GM12878 (cell line): ENCODE results near the gene AMN1. TPM values are rescaled to one million over a fixed set of nuclear protein-coding genes. Genes with fewer than 3 reads are reported as not detected.

Experiments used
- ATAC-seq: fragments of 200-7000 bp; cut with Tn5 transposase; 3 replicates; pipeline ENCODE4 v1.9.1; 2020; ENCODE audit warnings: mild to moderate bottlenecking, moderate library complexity
- BruUV-seq: library from RNA; stranded (reverse); fragments of 400-500 nt; replicated peaks from 2 replicates; lab custom pipeline; 2021; lab: Mats Ljungman, UMichigan
- CTCF ChIA-PET: fragments of 300-600 bp; sonication (Branson Sonifier 250); formaldehyde crosslinking; extraction: SDS; loops from one replicate; lab custom pipeline; 2021; ENCODE audit warnings: inconsistent platforms; lab: Yijun Ruan, JAX
- POLR2A ChIA-PET: fragments of 350-600 bp; formaldehyde crosslinking; extraction: SDS; loops from one replicate; lab custom pipeline; 2021; ENCODE audit warnings: inconsistent platforms; lab: Charles Lee
- RAD21 ChIA-PET: fragments of 300-600 bp; sonication (Branson Sonifier 250); formaldehyde crosslinking; loops from one replicate; lab custom pipeline; 2023; ENCODE audit warnings: antibody characterized with exemption; ENCODE audit not compliant: unreplicated experiment; lab: Charles Lee
- SMC1A ChIA-PET: fragments of 300-600 bp; sonication (Branson Sonifier 250); formaldehyde crosslinking; loops from one replicate; lab custom pipeline; 2023; ENCODE audit not compliant: unreplicated experiment, uncharacterized antibody; lab: Charles Lee
- DNase-seq: peaks from one replicate; pipeline ENCODE4 v3.0.0-alpha.2; 2011; ENCODE audit warnings: low read depth, low spot score
- FAIRE-seq: peaks from 3 replicates; lab custom pipeline; 2011; peaks lifted over from hg19 to GRCh38; lab: Jason Lieb, UNC
- H2AFZ ChIP-seq: 2 replicates; pipeline ENCODE4 v1.6.0; 2011; ENCODE audit warnings: low read depth, low read length, control low read depth; ENCODE audit not compliant: control insufficient read depth
- H3K27ac ChIP-seq: 2 replicates; pipeline ENCODE4 v1.5.1; 2011; ENCODE audit warnings: control low read depth; ENCODE audit not compliant: control insufficient read depth, insufficient read depth
- H3K27me3 ChIP-seq, 2 experiments: replicated peaks in 1 of 2; 2 replicates each; pipeline versions ENCODE4 v1.6.0 to v1.6.1; 2011; ENCODE audit warnings: low read length in 1 of 2; ENCODE audit not compliant: control insufficient read depth in 2 of 2, insufficient read depth in 2 of 2
- H3K36me3 ChIP-seq, 2 experiments: 2 replicates each; pipeline ENCODE4 v1.5.1; 2011; ENCODE audit warnings: low read length in 1 of 2; ENCODE audit not compliant: control insufficient read depth in 2 of 2, insufficient read depth in 2 of 2
- H3K4me1 ChIP-seq: 2 replicates; pipeline ENCODE4 v1.6.1; 2011; ENCODE audit warnings: mild to moderate bottlenecking, low read length, moderate library complexity, mixed read lengths; ENCODE audit not compliant: control insufficient read depth, insufficient read depth
- H3K4me2 ChIP-seq: 2 replicates; pipeline ENCODE4 v1.6.0; 2011; ENCODE audit warnings: control low read depth; ENCODE audit not compliant: control insufficient read depth, insufficient read depth
- H3K4me3 ChIP-seq: fragments of 200-600 bp; sonication (generic); 2 replicates; pipeline ENCODE4 v1.5.1; 2016
- H3K79me2 ChIP-seq: 2 replicates; pipeline ENCODE4 v1.6.0; 2011; ENCODE audit warnings: low read length; ENCODE audit not compliant: control insufficient read depth, insufficient read depth
- H3K9ac ChIP-seq: 2 replicates; pipeline ENCODE4 v1.8.0; 2011; ENCODE audit warnings: low read length, control low read depth, mixed read lengths; ENCODE audit not compliant: control insufficient read depth, insufficient read depth
- H3K9me3 ChIP-seq: replicated peaks from 3 replicates; pipeline ENCODE4 v1.5.1; 2011; ENCODE audit warnings: mild to moderate bottlenecking, low read length; ENCODE audit not compliant: control insufficient read depth, insufficient read depth
- H4K20me1 ChIP-seq: 2 replicates; pipeline ENCODE4 v1.6.0; 2011; ENCODE audit not compliant: control insufficient read depth, insufficient read depth
- EP300 ChIP-seq, 2 experiments: fragments of 150-350 bp in 1 of 2; IDR thresholded peaks; 2 replicates each; pipeline ENCODE4 v1.6.1; 2011 to 2012; ENCODE audit warnings: low read depth in 2 of 2, low read length in 2 of 2, borderline replicate concordance in 1 of 2, improper control_type of control experiment in 1 of 2, inconsistent platforms in 1 of 2; ENCODE audit not compliant: control insufficient read depth in 1 of 2
- NBN ChIP-seq: fragments of 450-650 bp; IDR thresholded peaks from 2 replicates; pipeline ENCODE4 v1.6.1; 2016
- NFXL1 ChIP-seq: fragments of 450-650 bp; IDR thresholded peaks from 2 replicates; pipeline ENCODE4 v1.6.1; 2017; ENCODE audit warnings: antibody characterized with exemption, mild to moderate bottlenecking, borderline replicate concordance
- RFX5 ChIP-seq: IDR thresholded peaks from 2 replicates; pipeline ENCODE4 v1.6.1; 2011; ENCODE audit warnings: low read depth, low read length, improper control_type of control experiment
- RUNX3 ChIP-seq: IDR thresholded peaks from 2 replicates; pipeline ENCODE4 v1.6.1; 2012; ENCODE audit warnings: low read length, inconsistent platforms
- WGBS: methylation state at CpG from one replicate; pipeline ENCODE4 v1.1.6; 2016; ENCODE audit warnings: low lambda C conversion rate; ENCODE audit not compliant: insufficient replicate concordance, insufficient coverage; ENCODE audit errors: missing lambda C conversion rate; 5-methylcytosine and 5-hydroxymethylcytosine counted together
- in situ Hi-C: fragments of 300-500 bp; cut with MboI; formaldehyde crosslinking; loops from 9 replicates; pipeline ENCODE4 v1.14.3; 2018; ENCODE audit warnings: mixed read lengths
- intact Hi-C: fragments of 100-400 bp; cut with micrococcal nuclease; formaldehyde crosslinking; loops from one replicate; pipeline ENCODE4 v1.14.2; 2022; ENCODE audit not compliant: unreplicated experiment
- polyA plus RNA-seq, 11 experiments: library from polyadenylated mRNA; depleted of rRNA in 4 of 11; unstranded in 6 of 11; stranded (reverse) in 5 of 11; fragments of >200 nt; fragmentation: Nextera tagmentation in 4 of 11; fragmentation: Illumina TruSeq in 1 of 11; extraction: Ambion mirVana in 4 of 11; extraction: Trizol in 1 of 11; gene quantifications; 1 replicate in 1 of 11; 2 replicates in 10 of 11; pipeline versions ENCODE4 v1.2.1 to v1.2.3, GENCODE V29; 2011 to 2016; ENCODE audit warnings: inconsistent platforms in 2 of 11, missing spikeins in 2 of 11, low read depth in 1 of 11
- total RNA-seq, 4 experiments: library from RNA; depleted of rRNA in 3 of 4; stranded (reverse); fragments of >200 nt in 3 of 4; fragmentation: Illumina TruSeq in 1 of 4; extraction: Trizol in 1 of 4; gene quantifications; 2 replicates each; pipeline versions ENCODE4 v1.2.1 to v1.2.3, GENCODE V29; 2013 to 2021
- TF ChIP-seq, protein P1 (sequence below): fragments of 450-650 bp; IDR thresholded peaks from 2 replicates; pipeline ENCODE4 v1.6.1; 2017; ENCODE audit warnings: mild to moderate bottlenecking, low read depth, inconsistent platforms; ENCODE audit not compliant: poor library complexity, severe bottlenecking
- TF ChIP-seq, protein P2 (sequence below): fragments of 450-650 bp; IDR thresholded peaks from 2 replicates; pipeline ENCODE4 v1.6.1; 2018; ENCODE audit warnings: mild to moderate bottlenecking, low read depth, moderate library complexity; ENCODE audit not compliant: partially characterized antibody
- TF ChIP-seq, protein P3 (sequence below): fragments of 450-650 bp; formaldehyde crosslinking; IDR thresholded peaks from 2 replicates; pipeline ENCODE4 v1.4.0; 2022; ENCODE audit warnings: mild to moderate bottlenecking, moderate library complexity
- TF ChIP-seq, protein P4 (sequence below): IDR thresholded peaks from 2 replicates; pipeline ENCODE4 v1.6.1; 2011; ENCODE audit warnings: borderline replicate concordance, low read depth, mild to moderate bottlenecking, moderate library complexity, mixed read lengths, low read length; ENCODE audit not compliant: insufficient read depth; ENCODE audit errors: extremely low read length

The AMN1 gene
- total and polyA plus RNA-seq, 10 of the 15 experiments (the other 5 are each of a cell fraction or from before 2014, with no cell fraction given): 5.4 to 19.3 (median 9.3) TPM

DNA sequence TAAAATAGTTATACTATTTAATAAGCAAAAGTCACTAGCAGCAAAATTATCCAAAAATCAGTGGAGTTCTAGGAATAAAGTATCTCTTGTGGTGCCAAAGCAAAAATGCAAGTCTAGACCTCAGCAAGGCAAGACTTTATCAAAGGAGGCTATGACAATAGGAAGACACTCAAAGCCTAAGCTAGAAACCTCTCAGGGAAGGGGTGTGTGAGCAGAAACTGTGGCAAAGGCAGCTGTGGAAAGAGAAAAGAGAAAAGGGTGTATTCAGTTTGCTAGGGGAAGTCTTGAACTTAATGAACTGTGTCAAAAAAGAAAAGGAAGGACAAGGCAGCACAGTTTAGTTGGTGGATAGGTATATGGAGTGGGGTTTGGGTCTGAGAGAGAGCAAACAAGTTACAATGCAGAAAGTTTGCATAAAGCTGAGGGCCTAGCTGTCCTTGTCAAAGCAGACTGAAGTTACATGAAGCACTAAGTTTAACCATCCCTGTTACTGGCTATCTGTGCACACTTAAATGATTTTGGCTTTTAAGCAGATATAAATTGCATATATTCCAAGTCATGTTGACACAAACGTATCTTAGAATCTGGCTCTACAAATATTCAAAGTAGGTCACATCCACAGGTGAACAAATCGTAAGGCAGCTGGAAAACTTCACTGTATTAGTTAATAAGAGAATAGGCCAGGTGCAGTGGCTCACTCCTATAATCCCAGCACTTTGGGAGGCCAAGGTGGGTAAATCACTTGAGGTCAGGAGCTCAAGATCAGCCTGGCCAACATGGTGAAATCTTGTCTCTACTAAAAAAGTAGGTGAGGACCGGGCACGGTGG, 31.0 kb upstream of the AMN1 start:
- BruUV-seq: no TSS peak
- DNase-seq: no peak
- in situ Hi-C loops (loop anchor here (5.0 kb wide), 1 partner anchor 42 kb away; no protein-coding TSS in a partner anchor), intact Hi-C loops (no loop called here)
- Histone ChIP-seq H4K20me1 (no peaks in the 10 kb centered on the region), H3K4me2 (no peak overlapping the region), H2AFZ (peak overlapping the region; percentile 44), H3K9ac (no peak overlapping the region), H3K27me3 (no peaks in the 10 kb centered on the region), H3K79me2 (no peaks in the 10 kb centered on the region), H3K4me3 (no peak overlapping the region), H3K4me1 (peaks cover 7% of the 10 kb centered on the region), H3K36me3 (no peaks in the 10 kb centered on the region), H3K9me3 (no peaks in the 10 kb centered on the region; the same call in 2 of the 3 replicates), H3K27ac (no peak overlapping the region)
- POLR2A ChIA-PET: interaction anchor here (1.3 to 2.4 kb wide), 4 partner anchors 10 to 24 kb away, joined by 3 to 13 read pairs (median 8); no protein-coding TSS in a partner anchor
- peak; percentile 81 for FAIRE-seq
- SMC1A ChIA-PET: interaction anchor here (0.7 to 4.0 kb wide), 12 partner anchors 9 to 189 kb away, joined by 3 to 24 read pairs (median 6); no protein-coding TSS in a partner anchor
- RAD21 ChIA-PET: interaction anchor here (0.6 to 3.9 kb wide), 12 partner anchors 9 to 337 kb away, joined by 3 to 19 read pairs (median 4); no protein-coding TSS in a partner anchor
- CTCF ChIA-PET: interaction anchor here (0.6 to 1.4 kb wide), 4 partner anchors 19 to 107 kb away, joined by 3 to 4 read pairs (median 3); no protein-coding TSS in a partner anchor
- ATAC-seq: peak; percentile 60
- WGBS: 93% methylated on average over 4 of the region's 4 CpGs
- TF ChIP-seq, protein P1, sequence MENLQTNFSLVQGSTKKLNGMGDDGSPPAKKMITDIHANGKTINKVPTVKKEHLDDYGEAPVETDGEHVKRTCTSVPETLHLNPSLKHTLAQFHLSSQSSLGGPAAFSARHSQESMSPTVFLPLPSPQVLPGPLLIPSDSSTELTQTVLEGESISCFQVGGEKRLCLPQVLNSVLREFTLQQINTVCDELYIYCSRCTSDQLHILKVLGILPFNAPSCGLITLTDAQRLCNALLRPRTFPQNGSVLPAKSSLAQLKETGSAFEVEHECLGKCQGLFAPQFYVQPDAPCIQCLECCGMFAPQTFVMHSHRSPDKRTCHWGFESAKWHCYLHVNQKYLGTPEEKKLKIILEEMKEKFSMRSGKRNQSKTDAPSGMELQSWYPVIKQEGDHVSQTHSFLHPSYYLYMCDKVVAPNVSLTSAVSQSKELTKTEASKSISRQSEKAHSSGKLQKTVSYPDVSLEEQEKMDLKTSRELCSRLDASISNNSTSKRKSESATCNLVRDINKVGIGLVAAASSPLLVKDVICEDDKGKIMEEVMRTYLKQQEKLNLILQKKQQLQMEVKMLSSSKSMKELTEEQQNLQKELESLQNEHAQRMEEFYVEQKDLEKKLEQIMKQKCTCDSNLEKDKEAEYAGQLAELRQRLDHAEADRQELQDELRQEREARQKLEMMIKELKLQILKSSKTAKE: no peak
- TF ChIP-seq NBN (no peak), RFX5 (no peak), RUNX3 (peak; percentile 13; the same call in 1 of the 2 replicates), EP300 (IDR thresholded peaks at IDR 0.05; ENCODE audit: borderline replicate concordance in 1 of 2, control insufficient read depth in 1 of 2, low read depth in 2 of 2, low read length in 2 of 2) (no peak), NFXL1 (no peak)
- TF ChIP-seq, protein P2, sequence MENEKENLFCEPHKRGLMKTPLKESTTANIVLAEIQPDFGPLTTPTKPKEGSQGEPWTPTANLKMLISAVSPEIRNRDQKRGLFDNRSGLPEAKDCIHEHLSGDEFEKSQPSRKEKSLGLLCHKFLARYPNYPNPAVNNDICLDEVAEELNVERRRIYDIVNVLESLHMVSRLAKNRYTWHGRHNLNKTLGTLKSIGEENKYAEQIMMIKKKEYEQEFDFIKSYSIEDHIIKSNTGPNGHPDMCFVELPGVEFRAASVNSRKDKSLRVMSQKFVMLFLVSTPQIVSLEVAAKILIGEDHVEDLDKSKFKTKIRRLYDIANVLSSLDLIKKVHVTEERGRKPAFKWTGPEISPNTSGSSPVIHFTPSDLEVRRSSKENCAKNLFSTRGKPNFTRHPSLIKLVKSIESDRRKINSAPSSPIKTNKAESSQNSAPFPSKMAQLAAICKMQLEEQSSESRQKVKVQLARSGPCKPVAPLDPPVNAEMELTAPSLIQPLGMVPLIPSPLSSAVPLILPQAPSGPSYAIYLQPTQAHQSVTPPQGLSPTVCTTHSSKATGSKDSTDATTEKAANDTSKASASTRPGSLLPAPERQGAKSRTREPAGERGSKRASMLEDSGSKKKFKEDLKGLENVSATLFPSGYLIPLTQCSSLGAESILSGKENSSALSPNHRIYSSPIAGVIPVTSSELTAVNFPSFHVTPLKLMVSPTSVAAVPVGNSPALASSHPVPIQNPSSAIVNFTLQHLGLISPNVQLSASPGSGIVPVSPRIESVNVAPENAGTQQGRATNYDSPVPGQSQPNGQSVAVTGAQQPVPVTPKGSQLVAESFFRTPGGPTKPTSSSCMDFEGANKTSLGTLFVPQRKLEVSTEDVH: no peak
- TF ChIP-seq, protein P3, sequence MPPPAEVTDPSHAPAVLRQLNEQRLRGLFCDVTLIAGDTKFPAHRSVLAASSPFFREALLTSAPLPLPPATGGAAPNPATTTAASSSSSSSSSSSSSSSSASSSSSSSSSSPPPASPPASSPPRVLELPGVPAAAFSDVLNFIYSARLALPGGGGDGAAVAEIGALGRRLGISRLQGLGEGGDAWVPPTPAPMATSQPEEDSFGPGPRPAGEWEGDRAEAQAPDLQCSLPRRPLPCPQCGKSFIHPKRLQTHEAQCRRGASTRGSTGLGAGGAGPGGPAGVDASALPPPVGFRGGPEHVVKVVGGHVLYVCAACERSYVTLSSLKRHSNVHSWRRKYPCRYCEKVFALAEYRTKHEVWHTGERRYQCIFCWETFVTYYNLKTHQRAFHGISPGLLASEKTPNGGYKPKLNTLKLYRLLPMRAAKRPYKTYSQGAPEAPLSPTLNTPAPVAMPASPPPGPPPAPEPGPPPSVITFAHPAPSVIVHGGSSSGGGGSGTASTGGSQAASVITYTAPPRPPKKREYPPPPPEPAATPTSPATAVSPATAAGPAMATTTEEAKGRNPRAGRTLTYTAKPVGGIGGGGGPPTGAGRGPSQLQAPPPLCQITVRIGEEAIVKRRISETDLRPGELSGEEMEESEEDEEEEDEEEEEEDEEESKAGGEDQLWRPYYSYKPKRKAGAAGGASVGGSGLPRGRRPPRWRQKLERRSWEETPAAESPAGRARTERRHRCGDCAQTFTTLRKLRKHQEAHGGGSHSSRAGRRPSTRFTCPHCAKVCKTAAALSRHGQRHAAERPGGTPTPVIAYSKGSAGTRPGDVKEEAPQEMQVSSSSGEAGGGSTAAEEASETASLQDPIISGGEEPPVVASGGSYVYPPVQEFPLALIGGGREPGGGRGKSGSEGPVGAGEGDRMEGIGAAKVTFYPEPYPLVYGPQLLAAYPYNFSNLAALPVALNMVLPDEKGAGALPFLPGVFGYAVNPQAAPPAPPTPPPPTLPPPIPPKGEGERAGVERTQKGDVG (CRISPR knock-in tag): no peak
- TF ChIP-seq, protein P4, sequence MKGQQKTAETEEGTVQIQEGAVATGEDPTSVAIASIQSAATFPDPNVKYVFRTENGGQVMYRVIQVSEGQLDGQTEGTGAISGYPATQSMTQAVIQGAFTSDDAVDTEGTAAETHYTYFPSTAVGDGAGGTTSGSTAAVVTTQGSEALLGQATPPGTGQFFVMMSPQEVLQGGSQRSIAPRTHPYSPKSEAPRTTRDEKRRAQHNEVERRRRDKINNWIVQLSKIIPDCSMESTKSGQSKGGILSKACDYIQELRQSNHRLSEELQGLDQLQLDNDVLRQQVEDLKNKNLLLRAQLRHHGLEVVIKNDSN: no peak
